GM19099 (cell line): ENCODE data around the gene BNIPL.

Source experiments
- POLR2A ChIP-seq: IDR thresholded peaks from 3 replicates; pipeline ENCODE4 v1.6.1; 2011; ENCODE audit warnings: low read depth; ENCODE audit not compliant: insufficient read length; ENCODE audit errors: extremely low read depth

The BNIPL gene, protein sequence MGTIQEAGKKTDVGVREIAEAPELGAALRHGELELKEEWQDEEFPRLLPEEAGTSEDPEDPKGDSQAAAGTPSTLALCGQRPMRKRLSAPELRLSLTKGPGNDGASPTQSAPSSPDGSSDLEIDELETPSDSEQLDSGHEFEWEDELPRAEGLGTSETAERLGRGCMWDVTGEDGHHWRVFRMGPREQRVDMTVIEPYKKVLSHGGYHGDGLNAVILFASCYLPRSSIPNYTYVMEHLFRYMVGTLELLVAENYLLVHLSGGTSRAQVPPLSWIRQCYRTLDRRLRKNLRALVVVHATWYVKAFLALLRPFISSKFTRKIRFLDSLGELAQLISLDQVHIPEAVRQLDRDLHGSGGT

DNA sequence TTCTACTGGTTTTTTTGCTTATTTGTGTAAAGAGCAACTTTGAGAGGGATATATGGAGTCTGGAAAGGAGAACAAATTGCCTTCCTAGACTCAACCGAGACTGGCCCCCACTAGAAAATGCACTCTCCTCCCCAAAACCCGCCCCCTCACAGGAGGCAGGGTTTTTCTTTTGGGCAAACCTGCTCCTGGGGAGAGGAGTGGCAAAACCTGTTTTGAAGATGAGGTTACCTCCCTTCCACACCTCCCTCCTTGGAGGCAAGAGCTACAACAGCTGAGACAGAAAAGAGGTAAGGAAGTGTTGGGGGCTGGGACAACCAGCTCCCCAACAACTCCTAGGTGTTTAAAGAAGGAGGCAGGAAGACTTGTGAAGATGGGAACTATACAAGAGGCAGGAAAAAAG is at the start of gene BNIPL:
Gene BNIPL (plus strand): TSS at position 231 of the 400 bp plus-strand sequence. CDS start 140 bp downstream, at position 371.
- no peak for TF ChIP-seq POLR2A

DNA sequence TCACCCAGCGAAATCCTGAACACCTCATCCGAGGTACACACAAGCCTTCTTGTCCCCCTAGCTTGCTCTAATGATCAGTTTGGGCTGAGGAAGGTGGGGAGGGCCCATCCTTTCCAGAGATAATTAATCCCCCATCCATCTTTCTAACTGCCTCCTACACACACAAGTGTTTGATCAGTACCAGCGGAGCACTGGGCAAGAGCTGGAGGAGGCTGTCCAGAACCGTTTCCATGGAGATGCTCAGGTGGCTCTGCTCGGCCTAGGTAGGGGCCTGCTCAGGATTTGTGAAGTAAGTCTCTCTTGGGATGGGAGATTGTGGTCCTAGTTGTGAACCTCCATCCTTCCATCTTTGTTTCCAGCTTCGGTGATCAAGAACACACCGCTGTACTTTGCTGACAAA is 48.5 kb upstream of the BNIPL start:
- no peak for TF ChIP-seq POLR2A

DNA sequence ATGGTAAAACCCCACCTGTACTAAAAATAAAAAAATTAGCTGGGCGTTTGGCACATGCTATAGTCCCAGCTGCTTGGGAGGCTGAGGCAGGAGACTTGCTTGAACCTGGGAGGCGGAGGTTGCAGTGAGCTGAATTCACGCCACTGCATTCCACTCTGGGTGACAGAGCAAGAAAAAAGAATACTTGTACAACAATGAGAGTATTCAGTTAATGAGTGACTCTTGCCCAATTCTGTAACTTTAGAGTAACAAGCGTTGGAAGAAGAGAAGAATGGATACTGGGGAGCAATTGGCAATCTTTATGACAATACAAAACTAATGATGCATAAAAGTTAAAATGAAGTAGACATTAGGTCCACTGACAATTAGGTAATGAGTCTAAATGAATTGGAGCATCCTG is 43.8 kb upstream of the BNIPL start:
- no peak for TF ChIP-seq POLR2A

DNA sequence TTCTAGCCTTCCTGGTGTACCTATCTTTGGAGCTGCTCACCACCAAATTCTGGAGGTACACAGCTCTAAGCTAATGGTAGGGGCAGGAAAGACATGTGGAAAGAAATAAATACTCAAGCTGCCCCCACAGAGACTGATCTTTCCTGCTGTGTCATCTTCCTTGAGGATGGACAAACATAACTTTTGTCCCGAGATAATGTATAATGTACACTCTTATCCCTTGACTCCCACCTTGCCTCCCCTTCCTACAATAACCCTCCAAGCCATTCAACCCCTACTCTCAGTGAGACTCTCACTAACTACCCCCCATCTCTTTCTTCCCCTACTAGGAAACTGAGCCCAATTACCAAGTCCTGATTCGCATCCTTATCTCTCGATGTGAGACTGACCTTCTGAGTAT is 42.1 kb upstream of the BNIPL start:
- TF ChIP-seq POLR2A: no peak

DNA sequence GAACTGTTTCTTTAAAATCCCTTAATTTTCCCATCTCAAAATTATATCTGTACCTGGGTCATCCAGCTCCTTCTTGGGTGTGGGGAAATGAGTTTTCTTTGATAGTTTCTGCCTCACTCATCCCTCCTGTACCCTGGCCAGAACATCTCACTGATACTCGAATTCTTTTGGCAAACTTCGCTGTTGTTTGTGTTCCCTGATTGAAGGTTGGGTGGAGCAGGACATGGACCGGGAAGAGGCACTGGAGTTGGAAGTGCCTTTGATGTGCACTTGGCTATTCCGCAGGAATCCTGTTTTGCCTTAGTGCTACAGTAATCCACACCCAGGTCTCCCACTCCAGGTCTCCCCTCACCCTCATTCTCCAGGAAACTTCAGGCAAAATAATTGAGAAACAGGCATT is 40.9 kb upstream of the BNIPL start:
- no peak for TF ChIP-seq POLR2A

DNA sequence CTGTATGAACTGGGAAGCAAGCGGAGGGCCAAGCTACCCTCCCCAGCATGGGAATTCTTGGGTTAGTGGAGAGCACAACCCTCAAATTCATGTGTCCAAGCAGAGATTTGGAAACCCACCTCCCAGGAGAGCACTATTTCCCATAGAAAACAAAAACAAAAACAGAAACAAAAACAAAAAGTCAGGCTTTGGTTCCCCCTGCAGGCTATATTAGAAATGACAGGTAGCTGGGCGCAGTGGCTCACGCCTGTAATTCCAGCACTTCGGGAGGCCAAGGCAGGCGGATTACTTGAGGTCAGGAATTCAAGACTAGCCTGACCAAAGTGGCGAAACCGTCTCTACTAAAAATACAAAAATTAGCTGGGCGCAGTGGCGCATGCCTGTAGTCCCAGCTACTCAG is 40.5 kb upstream of the BNIPL start:
- no peak for TF ChIP-seq POLR2A

DNA sequence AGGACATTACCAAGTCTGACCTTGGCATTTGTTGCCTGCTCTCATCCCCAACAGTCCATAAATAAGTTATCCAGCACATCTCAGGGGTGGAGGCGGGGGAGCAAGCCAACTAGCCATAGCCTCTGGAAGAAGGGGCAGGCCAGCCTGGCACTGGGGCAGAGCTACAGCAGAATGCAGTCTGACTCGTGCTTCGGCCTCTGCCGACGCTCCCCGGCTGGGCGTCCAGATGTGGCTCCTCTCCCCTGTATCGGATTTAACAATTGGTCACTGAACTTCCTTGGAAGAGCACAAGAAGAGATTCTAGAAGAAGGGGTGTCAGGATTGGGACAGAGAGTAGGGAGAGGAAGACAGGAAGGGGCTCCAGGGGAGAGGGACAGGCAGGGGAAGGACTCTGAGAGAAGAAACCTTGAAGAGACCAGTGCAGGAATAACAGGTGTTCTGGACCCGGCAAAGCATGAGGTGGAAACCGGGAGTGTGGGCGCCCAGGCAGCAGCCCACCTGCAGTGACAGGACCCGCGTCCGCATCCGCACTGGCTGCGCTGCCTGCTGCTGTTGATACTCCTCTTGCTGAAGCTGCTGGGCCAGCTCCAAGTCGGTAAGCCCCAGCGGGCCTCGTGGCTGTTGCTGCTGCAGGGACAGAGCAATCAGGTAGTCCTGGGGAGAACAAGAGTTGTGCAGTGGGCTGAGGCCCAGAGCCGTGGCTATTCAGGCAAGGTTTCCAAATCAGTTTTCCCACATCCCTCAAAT is 39.1 kb upstream of the BNIPL start:
- TF ChIP-seq POLR2A: no peak

DNA sequence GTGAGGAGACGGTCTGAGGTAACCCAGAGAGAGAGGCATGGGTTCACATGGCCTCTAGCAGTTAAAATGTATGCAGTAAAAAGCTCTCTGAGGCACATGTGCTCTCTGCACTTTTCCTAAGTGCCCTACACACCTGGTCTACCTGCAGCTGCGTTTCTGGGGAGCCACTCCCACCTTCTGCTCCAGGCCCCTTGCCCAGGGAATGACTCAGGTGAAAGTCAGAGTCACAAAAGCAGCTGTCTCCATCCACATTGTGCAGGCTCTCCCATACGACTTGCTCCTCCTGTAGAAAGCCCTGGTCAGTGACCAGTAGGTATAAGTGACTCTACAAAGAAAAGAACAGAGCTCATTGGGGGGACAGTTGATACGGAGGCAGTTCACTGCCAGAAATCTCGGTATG is 38.4 kb upstream of the BNIPL start:
- TF ChIP-seq POLR2A: no peak

DNA sequence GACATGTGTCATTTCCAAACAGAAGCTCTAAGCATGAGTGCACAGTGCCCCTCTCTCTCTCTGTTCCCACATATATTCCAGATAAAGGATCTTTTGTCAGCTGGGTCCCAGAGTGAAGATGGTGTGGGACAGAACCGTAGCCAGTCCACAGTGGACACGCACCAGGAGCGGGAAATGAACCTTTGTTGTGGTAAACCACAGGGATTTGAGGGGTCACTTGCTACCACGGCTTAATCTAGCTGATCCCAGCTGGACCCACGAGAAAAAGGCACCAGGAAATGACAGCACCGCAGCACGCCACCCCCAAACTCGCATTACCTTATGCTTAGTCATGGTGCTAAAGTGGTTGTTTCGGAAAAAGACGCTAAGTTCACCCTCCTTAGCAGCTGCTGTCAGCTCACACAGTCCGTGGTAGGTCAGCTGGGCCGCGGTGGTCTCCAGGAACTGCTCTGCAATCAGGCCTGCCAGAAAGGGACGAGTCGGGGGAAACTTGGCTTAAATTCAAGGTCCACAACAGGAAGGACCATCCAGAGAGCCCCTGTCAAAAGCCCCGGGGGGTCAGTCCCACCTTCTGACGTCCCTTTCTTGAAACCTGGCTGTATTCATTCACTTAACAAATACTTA is 37.2 kb upstream of the BNIPL start:
- no peak for TF ChIP-seq POLR2A

DNA sequence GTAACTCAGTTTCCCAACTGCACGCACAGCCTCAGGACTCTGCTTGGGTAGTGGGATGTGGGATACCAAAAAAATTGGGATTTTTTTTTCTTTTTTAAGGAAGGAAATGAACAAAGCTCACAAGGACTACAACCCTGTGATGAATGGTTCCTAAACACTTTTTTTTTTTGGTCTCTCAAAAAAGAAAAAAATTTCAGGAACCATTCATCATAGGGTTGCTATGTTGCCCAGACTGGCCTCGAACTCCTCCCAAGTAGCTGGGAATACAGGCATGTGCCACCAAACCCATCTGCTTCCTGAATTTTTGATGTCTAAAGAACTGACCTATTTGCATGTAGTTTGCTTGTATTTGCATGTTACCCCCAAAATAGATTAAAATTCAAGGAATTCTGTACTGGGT is 36.5 kb upstream of the BNIPL start:
- TF ChIP-seq POLR2A: no peak

DNA sequence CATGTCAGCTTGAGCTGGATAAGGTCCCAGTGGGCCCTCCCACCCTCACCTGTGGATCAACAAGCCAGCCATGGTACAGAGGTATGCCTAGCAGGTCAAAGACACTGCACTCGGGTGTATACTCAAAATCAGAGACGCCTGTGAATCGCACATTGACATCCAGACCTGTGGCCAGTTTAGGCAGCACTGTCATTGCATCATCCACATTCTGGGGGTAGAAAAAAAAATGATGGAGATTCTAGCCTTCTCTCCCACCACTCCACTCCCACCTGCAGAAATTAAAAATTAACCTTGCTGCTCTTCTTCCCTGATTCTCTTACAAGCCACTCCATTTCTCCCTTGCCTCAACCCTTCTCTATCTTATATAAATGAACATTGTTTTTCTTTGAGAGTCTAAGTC is 36.0 kb upstream of the BNIPL start:
- no peak for TF ChIP-seq POLR2A

DNA sequence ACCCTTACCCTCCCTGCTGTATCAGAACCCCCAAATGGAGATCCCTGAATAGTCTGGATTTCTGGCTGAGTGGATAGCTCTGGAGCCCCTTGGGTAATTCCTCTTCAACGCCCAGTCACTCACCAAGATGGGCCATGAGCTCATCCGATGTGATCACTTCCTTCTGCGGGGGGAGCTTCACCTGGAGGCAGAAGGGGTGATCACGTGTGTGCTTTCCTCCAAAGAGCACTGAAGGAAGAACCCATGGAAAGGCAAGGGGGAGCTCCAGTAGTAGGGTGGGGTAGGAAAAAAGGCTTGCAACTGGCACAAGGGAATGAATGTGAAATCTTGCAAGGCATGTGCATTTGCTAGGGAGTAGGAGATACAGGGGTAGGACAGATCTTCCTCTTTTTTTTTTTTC is 34.8 kb upstream of the BNIPL start:
- TF ChIP-seq POLR2A: no peak

DNA sequence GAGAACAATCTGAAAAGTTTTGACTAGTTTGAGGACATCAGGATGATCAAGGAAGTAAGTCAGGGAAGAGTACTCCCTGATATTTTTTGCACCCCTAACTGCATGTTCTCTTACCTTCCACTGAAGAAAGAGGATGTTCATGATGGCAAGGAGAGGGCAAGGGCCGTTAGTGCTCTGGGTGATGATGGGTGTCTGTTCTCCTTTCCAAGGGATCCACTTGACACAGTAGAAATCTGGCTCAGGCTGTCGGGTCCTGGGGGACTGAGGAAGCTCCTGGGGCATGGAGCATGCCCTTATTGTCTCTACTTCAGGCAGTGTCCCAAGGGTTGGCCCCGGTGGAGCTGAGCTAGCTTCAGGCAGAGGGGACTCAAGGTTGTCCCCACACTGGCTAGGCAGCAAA is 34.3 kb upstream of the BNIPL start:
- TF ChIP-seq POLR2A: no peak

DNA sequence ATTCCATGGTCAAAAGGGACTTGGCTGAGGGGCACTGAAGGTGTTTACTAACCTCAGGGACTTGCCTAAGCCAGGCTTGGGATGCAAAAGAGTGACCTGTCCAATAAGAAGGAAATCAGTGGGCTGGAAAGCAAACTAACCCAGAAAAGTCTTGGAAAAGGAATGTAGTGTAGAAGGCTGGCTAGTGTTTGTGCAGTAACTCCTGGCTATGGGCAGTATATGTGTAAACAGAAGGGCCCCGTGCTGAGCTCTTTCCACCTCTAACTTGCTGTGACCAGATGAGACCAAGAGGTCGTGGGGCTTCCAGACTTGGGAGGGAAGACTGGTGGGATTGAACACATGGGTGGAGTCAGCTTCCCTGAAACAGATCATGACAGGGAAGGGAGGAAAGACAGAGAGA is 33.8 kb upstream of the BNIPL start:
- no peak for TF ChIP-seq POLR2A

DNA sequence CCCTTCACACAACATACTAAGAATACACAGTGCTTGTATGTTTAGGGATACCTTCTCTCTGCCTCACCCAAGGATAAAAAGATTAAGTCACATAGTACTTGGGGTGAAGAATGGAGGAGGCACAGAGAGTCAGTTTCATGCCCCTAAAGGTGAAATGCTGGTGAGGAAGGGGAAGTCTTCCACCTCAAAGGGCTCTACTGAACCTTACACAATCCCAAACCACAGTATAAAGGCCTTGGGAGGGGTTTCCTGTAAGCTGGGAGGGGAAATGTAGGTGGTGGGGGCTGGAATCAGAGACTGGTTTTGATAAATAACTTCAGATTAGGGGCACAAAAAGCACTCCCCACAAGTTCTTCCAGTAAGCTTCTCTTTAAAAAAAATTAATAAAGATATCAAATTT is 33.2 kb upstream of the BNIPL start:
- no peak for TF ChIP-seq POLR2A
